Panc1 (cell line): ENCODE measurements around the gene SARS2.

Experiments used
- CTCF ChIP-seq: fragments of 450-650 bp; IDR thresholded peaks from 2 replicates; pipeline ENCODE4 v1.5.1; 2017; ENCODE audit warnings: mild to moderate bottlenecking
- REST ChIP-seq, 2 experiments: IDR thresholded peaks; 2 replicates each; pipeline ENCODE4 v1.6.1; 2011 to 2012; ENCODE audit warnings: low read depth in 2 of 2, control low read depth in 1 of 2, low read length in 1 of 2, mild to moderate bottlenecking in 1 of 2, moderate library complexity in 1 of 2; ENCODE audit not compliant: insufficient read depth in 1 of 2
- SIN3A ChIP-seq: IDR thresholded peaks from 2 replicates; pipeline ENCODE4 v1.6.1; 2012; ENCODE audit warnings: low read depth, mild to moderate bottlenecking, low read length, moderate library complexity, borderline replicate concordance; ENCODE audit not compliant: insufficient read depth
- TCF7L2 ChIP-seq: IDR thresholded peaks from 2 replicates; pipeline ENCODE4 v1.6.1; 2011; ENCODE audit warnings: mild to moderate bottlenecking, low read depth, low read length, inconsistent platforms

DNA sequence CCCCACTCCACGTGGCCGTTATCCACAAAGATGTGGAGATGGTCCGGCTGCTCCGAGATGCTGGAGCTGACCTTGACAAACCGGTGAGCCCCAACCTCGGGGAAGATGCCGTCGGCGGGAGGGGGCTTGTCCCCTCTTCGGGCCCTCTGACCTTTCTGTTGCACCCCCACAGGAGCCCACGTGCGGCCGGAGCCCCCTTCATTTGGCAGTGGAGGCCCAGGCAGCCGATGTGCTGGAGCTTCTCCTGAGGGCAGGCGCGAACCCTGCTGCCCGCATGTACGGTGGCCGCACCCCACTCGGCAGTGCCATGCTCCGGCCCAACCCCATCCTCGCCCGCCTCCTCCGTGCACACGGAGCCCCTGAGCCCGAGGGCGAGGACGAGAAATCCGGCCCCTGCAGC is 23.3 kb downstream of the SARS2 start:
- TF ChIP-seq SIN3A, result no peak
- no peak for TF ChIP-seq CTCF
- no peak for TF ChIP-seq TCF7L2
- no peak for TF ChIP-seq REST (IDR thresholded peaks at IDR 0.05; ENCODE audit: insufficient read depth in 1 of 2, low read depth in 2 of 2, low read length in 1 of 2)
